Fibroblast of mammary gland (primary cell): Measurements from ENCODE around the gene TPPP2.

Experiments
- DNase-seq: peaks from one replicate; pipeline ENCODE4 v3.0.0-alpha.2; 2010; ENCODE audit warnings: low read depth
- H3K4me3 ChIP-seq: 2 replicates; pipeline ENCODE4 v1.5.1; 2011; ENCODE audit warnings: low read depth, mild to moderate bottlenecking, low read length, moderate library complexity; ENCODE audit not compliant: control insufficient read depth
- TF ChIP-seq, protein P1 (sequence below): conservative IDR thresholded peaks from 2 replicates; pipeline ENCODE4 v1.5.1; 2011; ENCODE audit warnings: low read depth, low read length, inconsistent platforms; ENCODE audit not compliant: control insufficient read depth, insufficient read depth

Gene TPPP2

DNA sequence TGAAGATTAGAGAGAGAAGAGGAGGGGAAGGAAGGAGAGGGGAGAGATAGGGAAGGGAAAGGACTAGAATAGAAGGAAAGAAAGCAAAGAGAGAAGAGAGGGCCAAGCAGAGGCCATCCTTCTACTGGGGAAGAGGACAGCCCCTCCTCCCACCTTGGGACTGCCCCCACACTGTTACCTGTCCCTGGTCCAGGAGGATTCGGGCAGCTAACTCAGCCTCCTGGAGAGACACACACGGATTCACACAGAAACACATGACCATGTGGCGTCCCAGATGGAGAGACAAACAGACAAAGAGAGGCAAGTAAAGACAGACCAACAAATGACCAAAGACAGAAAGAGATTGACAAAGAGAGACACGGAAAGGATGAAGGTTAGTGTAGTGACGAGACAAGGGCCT, 7.3 kb upstream of the TPPP2 start:
- TF ChIP-seq, protein P1, sequence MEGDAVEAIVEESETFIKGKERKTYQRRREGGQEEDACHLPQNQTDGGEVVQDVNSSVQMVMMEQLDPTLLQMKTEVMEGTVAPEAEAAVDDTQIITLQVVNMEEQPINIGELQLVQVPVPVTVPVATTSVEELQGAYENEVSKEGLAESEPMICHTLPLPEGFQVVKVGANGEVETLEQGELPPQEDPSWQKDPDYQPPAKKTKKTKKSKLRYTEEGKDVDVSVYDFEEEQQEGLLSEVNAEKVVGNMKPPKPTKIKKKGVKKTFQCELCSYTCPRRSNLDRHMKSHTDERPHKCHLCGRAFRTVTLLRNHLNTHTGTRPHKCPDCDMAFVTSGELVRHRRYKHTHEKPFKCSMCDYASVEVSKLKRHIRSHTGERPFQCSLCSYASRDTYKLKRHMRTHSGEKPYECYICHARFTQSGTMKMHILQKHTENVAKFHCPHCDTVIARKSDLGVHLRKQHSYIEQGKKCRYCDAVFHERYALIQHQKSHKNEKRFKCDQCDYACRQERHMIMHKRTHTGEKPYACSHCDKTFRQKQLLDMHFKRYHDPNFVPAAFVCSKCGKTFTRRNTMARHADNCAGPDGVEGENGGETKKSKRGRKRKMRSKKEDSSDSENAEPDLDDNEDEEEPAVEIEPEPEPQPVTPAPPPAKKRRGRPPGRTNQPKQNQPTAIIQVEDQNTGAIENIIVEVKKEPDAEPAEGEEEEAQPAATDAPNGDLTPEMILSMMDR: no peak
- no peak overlapping the region for H3K4me3 ChIP-seq
- DNase-seq: no peak

DNA sequence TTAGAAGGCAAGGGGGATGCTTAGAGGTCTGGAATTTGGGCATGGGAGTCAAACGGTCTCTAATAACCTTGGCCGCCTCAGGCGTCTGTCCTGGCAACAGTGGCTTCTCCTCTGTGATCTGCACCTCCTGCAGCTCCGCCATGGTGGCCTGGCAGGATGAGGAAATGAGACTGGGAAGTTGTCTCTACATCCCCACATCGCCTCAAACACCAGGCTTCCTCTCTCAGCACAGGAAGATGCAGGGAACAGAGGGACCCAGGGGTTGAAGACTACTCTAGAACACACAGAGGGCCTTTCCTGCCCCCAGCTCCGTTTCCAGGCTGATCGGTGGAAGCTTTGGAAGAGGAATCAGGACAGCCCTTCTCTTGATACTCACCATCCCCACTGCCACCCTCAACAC, 6.8 kb upstream of the TPPP2 start:
- H3K4me3 ChIP-seq: no peak overlapping the region
- DNase-seq: no peak
- TF ChIP-seq, protein P1: no peak

DNA sequence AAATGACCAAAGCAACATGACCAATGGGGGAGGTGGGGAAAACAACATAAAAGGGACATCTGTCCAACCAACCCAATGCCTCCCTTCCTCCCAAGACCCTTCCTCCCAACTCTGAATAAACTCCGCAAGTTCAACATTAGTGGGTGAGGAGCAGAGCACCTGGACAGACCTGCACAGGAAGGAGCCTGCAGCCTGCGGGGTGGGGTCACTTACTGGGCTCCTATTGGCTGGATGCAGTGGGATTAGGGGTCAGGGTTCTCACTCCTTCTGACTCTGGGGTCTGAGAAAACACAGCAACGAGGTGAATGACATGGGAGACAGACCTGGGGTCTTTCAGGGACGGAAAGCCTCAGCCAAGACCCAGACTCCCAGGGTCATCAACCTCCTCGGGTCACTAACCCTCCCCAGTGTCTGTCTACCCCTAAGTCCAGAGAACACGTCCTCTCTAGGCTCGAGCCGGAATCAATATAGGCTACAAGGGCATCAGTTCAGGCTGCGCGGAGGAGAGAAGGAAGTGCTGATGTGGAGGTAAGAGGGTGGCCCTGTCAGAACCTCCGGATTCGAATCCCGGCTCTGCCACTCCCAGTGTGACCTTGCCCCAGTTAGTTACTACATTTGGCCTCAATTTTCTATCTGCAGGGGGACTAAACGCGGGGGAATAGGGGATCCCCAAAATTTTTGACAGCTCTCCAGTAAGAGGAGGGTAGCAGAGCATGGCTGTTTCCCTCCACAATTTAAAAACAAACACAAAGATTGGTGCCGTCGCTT, 6.0 kb upstream of the TPPP2 start:
- DNase-seq: no peak
- H3K4me3 ChIP-seq: peak overlapping the region; percentile 27
- TF ChIP-seq, protein P1: no peak

DNA sequence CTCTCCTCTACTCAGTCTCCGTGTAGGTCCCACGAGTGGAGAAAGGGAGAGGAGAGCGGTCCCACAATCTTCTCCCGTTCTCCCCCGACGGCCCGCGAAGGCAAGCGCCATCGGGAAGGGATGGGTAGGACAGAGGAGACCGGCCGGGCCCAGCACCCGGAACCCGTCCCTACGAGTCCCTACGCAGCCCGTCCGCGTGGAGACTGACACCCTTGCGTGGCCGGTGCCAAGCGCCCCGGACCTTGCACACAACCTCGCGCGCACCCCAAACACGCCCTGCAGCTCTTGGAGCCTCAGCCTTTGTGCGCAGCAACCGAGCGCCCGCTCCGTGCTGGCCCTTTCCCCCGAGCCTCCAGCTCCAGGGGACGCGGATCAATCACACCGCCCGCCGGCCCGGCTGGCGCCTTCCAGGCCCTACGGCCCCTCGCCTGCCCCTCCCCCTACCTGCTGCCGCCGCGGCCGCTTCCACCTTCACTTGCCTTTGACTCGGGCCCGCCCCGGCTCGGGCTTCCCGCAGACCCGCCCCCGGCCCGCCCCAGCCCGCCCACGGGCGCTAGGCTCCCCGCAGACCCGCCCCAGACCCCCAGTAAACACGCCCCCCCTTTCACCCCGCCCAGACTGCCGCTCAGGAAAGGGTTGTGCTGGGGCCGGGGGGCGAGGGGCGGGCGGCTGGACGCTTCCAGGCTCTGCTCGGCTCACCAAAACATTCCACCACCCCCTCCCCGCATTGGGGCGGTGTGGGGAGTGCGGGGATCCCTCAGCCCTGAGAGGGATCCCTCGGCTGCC, 5.2 kb upstream of the TPPP2 start, which contains the start of gene NDRG2:
NDRG2 (minus strand) TSS at position 477 of the 786 bp plus-strand sequence. CDS start 1,746 bp downstream, outside the sequence.
- TF ChIP-seq, protein P1: no peak
- peak within 1 kb of the TSS; percentile 27 for H3K4me3 ChIP-seq
- no peak for DNase-seq

DNA sequence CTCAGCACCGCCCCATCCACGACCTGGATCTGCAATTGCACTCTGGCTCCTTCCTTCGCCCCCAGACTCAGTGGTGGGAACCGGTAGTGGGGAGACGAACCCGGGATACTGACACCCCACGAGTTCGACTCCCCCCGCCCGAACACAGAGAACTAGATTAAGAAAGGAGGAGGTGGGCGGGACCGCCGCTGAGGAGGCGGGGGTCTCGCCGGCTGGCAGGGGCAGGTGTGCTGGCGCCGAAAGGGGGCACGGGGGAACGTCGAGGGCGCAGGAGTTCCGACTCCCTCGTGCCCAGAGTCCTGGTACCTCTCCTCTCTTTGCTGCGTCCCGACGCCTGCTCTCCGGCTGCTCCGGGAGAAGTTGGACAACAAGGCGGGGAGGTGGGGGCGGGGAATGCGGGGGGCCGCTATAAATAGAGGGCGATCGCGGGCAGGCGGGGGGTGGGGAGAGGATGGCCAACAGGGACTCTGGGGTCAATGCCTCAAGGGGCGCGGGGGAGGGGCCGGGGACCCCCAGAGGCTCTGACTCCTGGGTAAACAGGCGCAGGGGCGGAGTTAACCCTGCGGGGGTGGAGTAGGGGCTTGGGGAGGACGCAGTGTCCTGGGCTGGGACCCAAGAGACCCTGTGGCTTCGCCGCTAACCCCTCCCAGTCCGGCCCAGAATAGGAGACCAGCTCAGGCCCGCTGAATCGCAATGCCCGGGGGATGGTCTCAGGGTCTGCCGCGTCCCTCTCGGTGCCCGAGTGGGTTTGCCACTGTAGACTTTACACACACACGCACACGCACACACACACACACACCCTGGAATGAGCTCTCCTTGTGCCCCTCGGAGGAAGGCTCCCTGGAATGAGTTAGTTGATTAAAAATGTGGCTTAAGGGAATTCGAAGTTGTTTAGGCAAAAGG, 4.4 kb upstream of the TPPP2 start:
- TF ChIP-seq, protein P1: no peak
- peak overlapping the region; percentile 26 for H3K4me3 ChIP-seq
- DNase-seq: no peak
